ENCODE measurements around the gene KARS1. TPM values are rescaled to one million over a fixed set of nuclear protein-coding genes. Genes with fewer than 3 reads are reported as not detected.

The KARS1 gene
- 157 and 159 TPM in 2 replicates for total RNA-seq

DNA sequence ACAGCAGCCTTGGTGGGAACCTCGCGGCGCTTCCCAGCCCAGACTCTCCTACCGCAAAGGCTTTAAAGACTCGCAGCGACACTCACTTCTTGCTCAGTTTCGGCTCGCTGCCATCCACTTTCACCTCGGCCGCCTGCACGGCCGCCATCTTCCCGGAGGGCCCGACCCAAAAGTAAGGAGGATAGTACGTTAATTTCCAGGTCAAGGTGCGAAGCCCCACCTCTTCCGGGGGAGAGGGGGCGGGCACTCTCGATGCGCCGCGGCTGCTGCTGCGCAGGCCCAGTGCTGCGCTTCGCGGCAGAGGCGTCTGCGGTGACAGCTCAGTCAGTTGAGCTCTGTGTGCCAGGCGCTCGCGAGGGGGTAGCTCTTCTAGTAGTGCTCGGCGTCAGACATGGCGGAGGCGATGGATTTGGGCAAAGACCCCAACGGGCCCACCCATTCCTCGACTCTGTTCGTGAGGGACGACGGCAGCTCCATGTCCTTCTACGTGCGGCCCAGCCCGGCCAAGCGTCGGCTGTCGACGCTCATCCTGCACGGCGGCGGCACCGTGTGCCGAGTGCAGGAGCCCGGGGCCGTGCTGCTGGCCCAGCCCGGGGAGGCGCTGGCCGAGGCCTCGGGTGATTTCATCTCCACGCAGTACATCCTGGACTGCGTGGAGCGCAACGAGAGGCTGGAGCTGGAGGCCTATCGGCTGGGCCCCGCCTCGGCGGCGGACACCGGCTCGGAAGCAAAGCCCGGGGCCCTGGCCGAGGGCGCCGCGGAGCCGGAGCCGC, at the start of gene KARS1, which contains the start of gene TERF2IP:
KARS1 (minus strand) TSS at position 174 of the 773 bp plus-strand sequence; CDS start at position 148, 26 bp downstream.
TERF2IP (plus strand) TSS at position 282 of the 773 bp plus-strand sequence; CDS start at position 392, 110 bp downstream.
- DNase-seq (ENCODE audit: extremely low read depth, low read depth, low spot score) = no peak

DNA sequence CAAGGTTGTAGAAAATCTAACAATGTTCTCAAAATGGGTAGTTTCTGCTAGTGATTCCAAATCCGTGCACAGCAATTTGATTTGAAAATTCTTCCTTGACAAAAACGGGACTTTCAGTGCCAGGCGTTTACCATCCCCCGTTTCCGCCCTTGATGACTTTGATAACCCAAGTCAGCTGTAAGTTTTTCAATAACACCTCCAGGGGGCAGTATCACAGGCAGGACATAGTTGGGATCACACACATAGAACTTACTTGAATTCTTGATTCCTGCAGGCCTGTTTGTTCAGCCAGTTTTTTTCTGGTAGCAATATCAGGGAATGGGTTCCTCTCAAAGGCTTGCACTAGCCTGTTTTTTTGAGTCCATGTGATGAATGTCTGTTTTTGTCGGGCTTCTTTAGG, 48.2 kb upstream of the KARS1 start:
- DNase-seq (ENCODE audit: extremely low read depth, low read depth, low spot score) = no peak

DNA sequence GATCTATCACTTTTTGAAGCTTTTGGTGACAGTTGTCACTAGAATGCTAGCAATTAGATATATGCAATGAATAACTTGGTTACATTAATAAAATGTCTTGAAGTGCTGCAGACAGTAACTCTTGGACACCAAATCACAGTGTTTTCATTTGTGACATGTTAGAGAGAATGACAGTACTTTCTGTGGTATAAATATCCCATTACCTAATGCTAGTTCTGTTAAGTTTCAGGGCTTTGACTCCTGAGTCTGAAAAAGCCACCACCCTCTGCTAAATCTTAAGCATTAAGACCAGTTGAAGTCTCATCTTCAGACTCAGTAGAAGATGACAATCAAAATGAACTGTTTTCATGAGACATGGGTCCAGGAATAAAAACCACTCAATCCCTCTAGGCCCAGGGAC, 39.9 kb upstream of the KARS1 start:
- no peak for DNase-seq (ENCODE audit: extremely low read depth, low read depth, low spot score)

DNA sequence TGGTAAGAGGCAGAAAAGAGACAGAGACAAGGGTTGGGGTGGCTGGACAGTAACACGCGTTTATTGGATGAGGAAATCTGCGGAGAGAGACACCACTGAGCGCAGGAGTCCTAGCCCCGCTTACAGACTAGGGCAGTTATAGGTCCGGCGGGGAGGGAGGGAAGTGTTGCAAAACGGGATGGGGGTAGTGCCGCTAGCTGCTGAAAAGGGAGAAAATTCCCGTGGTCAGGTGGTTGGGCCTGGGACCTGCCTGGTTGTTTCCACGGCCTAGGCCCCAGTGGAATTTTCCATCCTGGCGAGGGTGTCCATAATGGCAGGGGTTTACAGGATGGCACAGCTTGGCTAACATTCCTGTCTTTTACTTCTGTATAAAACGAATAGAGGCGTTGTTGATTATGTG, 34.8 kb upstream of the KARS1 start:
- no peak for DNase-seq (ENCODE audit: extremely low read depth, low read depth, low spot score)

DNA sequence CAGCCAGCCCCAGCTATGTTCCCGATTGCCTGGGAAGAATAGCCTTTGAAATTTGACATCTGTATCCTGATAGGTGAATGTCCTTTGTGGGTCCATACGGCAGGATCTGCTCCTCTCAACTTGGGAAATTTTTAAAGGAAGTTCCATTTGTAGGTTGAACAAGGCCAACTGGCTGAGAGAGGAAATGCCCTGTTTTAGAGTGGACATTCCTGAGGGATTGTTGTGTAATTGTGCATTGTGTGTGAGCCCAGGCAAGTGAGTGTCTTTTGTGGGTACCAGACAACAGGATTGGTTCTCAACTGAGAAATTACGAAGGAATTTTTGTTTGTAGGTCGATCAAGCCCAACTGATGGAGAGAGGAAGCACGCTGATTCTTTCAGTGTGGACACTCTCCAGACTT, 31.9 kb upstream of the KARS1 start:
- peak; percentile 23 for DNase-seq (ENCODE audit: extremely low read depth, low read depth, low spot score)

DNA sequence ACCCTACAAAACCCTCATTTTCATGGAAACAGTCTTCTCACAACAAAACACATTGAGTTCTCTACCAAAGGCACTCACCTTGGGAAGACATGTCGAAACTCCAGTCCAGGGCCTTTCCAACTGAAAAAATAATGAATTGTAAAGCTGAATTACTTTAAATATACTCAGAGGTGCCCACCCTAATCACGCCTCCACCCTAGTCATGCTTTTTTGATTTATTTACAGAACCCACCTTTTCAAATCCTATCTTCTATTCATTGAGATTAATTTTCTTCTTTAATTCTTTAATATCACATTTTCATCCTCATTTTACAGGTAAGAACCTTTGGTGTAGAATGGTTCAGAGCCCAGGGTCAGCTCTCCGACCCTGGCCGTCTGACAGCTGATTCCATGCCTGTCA, 29.4 kb upstream of the KARS1 start, which contains the start of gene CPHXL2:
CPHXL2 (minus strand) TSS at position 101 of the 400 bp plus-strand sequence; CDS start at position 91, 10 bp downstream.
- no peak for DNase-seq (ENCODE audit: extremely low read depth, low read depth, low spot score)

DNA sequence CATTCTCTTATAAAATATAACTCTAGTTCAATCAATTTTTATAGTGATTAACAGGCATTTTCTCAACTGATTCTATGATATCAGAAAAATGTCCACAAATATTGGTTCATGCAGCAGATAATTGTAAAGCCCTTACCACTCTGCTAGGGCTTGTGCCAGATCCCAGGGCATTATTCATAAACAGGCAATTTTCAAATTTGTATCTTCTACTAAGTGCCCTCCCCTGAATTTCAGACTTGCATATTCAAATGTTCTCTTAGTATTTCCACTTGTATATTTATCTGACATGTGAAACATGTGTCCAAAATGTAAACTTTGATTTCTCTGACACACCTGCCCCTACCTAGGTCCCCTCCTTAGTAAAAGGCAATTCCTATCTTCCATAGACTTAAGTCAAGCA, 20.0 kb upstream of the KARS1 start:
- no peak for DNase-seq (ENCODE audit: extremely low read depth, low read depth, low spot score)

DNA sequence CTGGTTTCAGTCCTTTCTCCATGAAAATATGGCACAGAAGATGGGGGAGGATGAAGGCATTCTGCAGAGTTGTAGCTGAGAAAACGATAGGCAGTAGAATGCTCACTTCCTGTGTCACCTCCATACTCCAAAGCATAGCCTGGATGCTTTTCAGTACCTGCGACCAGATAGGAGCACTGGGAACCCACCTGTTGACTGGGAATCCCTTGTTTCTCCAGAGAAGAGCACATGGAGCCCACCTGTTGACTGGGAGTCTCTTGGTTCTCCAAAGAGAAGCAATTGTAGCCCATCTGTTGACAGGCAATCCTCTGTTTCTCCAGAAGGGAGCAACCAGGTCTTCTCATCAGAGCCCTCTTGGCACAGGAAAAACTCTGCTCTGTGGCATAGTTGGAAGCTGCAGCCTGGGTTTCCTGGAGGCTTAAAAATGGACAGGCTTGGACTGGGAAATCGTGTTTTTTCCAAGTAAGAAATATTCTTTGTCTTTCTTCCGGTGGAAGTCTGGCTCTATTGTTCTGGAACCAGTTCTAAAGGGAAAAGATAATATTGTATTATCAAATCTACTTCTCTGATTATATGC, 13.3 kb upstream of the KARS1 start:
- DNase-seq (ENCODE audit: extremely low read depth, low read depth, low spot score) = no peak

DNA sequence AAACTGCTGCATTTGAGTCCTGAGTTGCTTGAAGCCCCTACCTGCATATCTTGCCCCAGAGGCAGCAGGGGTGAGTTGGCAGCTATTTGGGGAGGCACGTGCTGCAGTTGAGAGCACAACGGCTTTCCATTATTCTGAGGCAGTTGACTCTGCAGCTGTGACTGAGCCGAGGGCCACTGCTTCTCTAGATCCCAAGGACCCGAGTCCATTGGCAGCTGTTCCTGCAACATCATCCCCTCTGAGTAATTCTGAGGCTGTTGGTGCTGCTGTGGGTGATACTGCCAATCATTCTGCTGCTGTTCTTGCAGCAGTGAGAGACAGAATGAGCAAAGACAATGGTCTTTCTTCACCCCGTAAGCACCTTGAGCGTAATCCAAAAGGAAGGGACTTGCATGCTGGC, 12.9 kb upstream of the KARS1 start:
- no peak for DNase-seq (ENCODE audit: extremely low read depth, low read depth, low spot score)

DNA sequence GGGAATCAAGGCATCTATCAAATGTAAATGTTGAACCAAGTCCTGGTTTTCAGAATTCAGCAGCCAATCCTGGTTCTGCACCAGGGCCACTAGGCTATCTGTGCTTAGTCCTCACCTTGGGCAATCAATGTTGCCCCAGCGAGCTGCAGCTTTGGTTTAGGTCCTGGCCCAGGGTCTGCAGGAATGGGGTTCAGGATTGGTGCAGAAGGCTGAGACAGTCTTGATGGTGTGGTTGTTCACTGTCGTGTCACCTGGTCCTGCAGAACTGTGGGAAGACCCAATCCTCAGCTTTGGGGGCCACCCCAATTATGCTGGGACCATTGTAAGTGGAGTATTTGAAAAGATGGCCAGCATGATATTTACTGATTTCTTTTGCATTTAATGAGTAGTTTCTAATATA, 10.7 kb upstream of the KARS1 start:
- DNase-seq (ENCODE audit: extremely low read depth, low read depth, low spot score) = no peak

DNA sequence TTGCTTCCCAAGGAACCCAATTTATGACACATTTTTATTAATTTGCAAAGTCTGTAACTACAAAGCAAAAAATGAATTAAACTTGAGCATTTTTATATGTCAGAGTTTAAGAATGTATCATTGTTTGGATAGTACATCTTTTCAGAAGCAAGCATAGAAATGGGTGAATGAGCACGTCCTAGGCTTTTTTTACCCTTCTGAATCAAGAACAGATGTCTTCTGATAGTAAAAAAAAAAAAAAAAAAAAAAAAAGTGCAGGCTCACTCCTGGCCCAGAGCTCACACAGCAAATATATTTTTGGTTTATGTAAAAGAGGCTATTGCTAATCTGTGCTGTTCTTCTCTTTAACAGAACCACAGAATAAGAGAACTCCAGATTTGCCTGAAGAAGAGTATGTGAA, 6.5 kb upstream of the KARS1 start:
- DNase-seq (ENCODE audit: extremely low read depth, low read depth, low spot score) = no peak

DNA sequence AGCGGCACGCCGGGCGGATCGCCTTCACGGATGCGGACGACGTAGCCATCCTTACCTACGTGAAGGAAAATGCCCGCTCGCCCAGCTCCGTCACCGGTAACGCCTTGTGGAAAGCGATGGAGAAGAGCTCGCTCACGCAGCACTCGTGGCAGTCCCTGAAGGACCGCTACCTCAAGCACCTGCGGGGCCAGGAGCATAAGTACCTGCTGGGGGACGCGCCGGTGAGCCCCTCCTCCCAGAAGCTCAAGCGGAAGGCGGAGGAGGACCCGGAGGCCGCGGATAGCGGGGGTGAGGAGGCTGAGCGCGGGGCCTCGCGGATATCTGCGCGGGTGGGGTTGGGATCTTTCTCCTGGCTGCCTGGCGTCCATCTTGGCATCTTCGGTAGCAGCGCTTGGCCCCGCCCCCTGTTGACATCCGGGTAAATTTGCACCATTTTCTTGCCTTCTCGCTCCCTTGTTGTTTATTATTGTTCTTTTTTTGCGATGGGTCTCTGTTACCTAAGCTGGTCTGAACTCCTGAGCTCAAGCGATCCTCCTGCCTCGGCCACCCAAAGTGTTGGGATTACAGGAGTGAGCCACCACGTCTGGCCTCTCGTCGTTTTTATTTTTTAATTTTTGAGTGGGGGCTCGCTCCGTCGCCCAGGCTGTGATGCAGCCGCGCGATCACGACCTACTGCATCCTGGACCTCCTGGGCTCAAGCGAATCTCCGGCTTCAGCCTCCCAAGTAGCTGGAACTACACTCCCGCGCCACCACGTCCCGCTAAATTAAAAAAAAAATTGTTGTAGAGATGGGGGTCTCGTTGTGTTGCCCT, 1.0 kb upstream of the KARS1 start:
- DNase-seq (ENCODE audit: extremely low read depth, low read depth, low spot score) = no peak

DNA sequence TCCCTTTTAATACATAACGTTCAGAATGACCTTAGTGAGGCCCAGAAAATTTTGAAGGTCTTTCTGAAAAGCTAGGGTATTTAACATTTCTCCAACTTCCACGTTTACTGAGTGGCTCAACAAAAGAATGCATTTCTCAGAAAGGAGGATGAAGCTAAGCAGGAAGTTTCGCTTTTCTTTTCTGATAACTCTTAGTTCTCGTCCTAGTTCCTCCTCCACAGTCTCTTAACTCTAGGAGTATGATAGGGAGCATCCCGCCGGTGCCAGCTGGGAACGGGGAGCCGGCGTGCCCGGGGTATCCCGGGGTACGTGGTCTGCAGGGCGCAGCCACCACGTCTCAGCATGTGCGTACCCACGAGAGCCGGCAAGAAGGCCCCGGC, 363 bp downstream of the KARS1 start:
- no peak for DNase-seq (ENCODE audit: extremely low read depth, low read depth, low spot score)

DNA sequence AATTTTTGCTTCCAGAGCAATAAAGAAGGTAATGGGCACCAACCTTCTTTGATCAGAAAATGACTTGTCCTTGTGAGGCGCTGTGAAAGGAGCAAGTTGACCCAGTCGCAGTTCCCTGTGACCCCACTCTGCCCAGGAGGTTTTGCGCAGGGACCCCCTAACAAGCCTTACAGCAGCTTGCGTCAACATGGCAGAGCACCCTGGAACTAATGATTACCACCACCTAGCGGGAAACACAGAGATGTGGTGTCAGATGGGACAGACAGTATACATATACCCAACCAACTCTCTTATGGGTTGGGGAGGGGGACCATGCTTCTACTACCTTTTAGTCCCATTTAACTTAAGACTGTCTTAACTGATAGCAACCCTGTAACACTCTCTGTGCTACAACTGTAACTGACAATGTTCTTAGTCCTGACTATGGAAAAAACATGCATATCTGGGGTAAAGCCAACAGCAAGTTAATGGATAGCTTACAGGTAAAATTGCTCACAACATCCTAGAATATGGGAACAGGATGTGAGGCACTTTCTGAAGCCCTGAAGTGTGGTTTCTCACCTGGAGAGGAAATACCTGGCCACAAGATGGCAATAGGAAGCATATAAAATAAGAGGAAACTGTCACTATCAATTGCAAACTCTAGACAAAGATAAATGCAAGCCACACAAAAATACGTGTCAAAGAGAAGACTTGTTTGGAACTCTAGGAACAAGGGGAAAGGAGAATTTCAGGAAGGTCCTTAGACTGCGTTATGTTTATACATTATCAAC, 3.0 kb downstream of the KARS1 start:
- no peak for DNase-seq (ENCODE audit: extremely low read depth, low read depth, low spot score)

DNA sequence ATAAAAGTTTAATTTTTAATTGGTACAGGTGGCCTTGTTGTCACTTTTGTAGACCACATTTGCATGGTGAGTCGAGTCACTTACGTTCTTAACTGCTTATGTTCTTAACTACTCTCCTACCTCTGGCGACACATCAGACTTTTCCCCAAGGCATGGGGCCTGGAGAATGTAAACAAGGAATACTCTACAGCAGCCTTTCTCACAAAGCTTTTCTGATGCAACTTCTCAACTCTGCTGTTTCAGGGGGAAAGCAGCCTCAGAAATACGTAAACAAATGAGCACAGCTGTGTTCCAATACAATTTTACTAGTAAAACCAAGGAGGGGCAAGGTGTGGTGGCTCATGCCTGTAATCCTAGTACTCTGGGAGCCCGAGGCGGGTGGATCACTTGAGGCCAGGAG, 6.9 kb downstream of the KARS1 start:
- DNase-seq (ENCODE audit: extremely low read depth, low read depth, low spot score) = no peak

DNA sequence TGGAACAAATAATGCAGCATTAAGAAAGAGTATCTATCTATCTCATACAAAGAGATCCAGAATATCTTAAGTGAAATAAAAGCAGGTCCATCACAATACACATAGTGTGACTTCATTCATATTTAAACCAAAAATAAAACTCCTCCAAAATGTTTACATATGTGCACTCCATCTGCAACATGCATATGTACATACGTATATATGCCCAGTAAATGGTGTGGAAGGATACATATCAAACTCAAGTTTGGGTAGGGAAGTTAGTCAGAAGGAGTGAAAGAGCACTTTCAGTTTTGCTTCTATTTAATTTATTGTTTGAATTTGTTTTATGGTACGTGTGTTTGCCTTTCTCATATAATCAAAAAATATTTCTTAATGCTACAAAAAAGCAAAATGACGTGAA, 12.4 kb downstream of the KARS1 start:
- DNase-seq (ENCODE audit: extremely low read depth, low read depth, low spot score) = no peak

DNA sequence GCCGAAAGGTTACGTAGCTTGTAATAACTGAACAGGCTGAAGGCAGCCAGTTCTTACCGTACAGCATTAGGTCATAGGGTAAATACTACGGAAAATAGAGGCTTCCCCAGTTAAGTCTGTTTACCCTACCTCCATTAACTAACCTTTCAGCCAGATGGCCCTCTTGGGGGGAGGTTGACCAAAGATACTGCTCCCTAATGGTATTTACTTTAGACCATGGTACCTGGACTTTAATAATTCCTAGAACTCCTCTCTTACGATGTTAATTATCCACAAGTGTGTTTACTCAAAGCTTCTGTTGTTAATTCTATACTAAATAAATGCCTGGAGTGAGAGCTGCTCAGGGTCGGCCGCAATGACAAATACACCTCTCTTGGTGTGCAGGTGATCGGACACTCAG, 14.6 kb downstream of the KARS1 start:
- no peak for DNase-seq (ENCODE audit: extremely low read depth, low read depth, low spot score)

DNA sequence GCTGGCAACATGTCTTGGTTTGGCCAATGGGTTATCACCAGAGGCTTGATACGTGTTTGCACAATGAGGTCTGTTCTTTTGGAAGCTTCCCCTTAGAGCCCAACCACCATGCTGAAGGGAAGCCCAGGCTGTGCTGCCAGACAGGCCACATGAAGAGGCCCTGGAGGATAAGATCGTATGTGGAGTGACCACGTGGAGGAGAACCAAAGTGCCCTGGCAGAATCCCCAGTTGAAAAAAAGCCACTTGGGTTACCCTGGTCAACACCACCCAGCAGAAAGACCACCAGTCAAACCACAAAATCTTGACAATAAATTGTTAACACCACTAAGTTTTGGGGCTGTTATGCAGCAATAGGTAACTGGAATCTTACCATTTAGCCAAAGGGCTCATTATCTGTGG, 17.4 kb downstream of the KARS1 start:
- DNase-seq (ENCODE audit: extremely low read depth, low read depth, low spot score) = no peak

DNA sequence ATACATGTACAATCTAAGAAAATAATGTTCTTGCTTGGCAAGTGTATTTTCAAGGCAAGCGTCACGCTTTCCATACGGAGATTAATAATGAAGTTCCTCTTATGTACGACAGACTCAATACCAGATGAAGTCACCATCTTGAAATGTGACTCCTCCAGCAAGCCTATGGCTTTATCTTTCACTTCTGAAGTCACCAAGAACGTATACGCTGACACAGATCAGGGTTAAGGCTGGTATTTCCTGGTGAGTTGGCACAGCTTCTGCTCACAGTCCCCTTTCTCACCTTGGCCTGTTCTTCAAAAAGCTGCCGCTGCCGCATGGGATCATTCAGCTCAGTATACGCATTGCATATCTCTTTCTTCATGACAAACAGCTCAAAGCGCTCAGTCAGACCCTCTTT, 18.3 kb downstream of the KARS1 start:
- DNase-seq (ENCODE audit: extremely low read depth, low read depth, low spot score) = no peak

DNA sequence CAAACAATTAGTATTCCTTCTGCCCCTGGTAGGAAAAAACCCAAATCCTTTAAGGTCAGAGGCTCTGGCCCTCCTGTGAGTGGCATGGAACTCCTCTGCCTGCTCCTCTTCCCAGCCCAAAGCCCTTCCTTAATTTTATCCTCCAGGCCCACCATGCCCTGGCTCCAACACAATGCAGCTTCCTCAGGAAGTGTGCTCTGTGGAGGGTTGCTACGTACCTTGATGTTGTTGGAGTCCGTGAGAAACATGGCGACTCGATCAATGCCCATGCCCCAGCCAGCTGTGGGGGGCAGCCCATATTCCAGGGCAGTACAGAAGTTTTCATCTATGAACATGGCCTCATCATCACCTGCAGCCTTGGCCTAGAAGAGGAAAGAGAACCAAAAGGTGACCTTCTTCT, 19.1 kb downstream of the KARS1 start:
- DNase-seq (ENCODE audit: extremely low read depth, low read depth, low spot score) = no peak

DNA sequence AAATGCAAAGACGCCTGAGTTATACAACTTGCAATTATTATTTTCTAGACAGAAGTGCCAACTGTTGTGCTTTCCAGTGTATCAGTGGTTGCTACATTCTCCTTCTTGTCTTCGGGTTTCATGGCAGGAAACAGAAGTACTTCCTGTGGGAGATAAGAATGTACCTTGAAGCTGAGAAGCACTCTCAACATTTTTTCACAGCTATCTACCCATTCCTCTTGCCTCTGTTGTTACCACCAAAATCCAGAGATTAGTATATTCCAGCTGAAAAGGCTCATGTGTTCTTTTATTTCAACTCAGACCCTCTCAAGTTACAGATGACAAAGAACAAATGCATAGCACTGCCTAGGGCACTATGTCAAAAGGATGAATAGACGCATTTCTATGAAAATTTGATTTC, 19.6 kb downstream of the KARS1 start:
- DNase-seq (ENCODE audit: extremely low read depth, low read depth, low spot score) = no peak
